Measurements from ENCODE around the gene GIT2. TPM values are rescaled to one million over a fixed set of nuclear protein-coding genes. Genes with fewer than 3 reads are reported as not detected.

Gene GIT2
- total and polyA plus RNA-seq, 2 donors (not counting 1 experiment from before 2014, with no cell fraction given), result 75.2 to 163 TPM

GRCh38 chr12:109905301-109905700 lies 90.9 kb downstream of the GIT2 start:
- no peak overlapping the region for H3K4me3 Mint-ChIP-seq
- Histone ChIP-seq H3K27ac (ENCODE audit: low read length in 2 of 2) (no peak overlapping the region), H3K27me3 (replicated peaks in 1 of 4; ENCODE audit: control extremely low read depth in 1 of 4, control insufficient read depth in 3 of 4, insufficient read depth in 4 of 4, low read length in 3 of 4) (no peaks in the 10 kb centered on the region), H3K9ac (ENCODE audit: low read length) (no peak overlapping the region), H3K36me3 (replicated peaks in 1 of 2; ENCODE audit: control extremely low read depth in 1 of 2, control insufficient read depth in 1 of 2, extremely low read depth in 1 of 2, insufficient read depth in 2 of 2, low read length in 1 of 2) (peaks cover 0 to 62% of the 10 kb centered on the region in 2 experiments), H3K79me2 (ENCODE audit: control insufficient read depth, insufficient read depth, low read length) (peaks cover 20% of the 10 kb centered on the region), H3K4me3 (ENCODE audit: control extremely low read depth in 1 of 5, extremely low read depth in 1 of 5, insufficient read depth in 1 of 5, low read depth in 2 of 5, low read length in 4 of 5) (no peak overlapping the region), H4K20me1 (ENCODE audit: control insufficient read depth, insufficient read depth, low read length, poor library complexity, severe bottlenecking) (no peaks in the 10 kb centered on the region), H2AFZ (ENCODE audit: insufficient read depth, low read depth, low read length, poor library complexity, severe bottlenecking) (no peak overlapping the region), H3K4me1 (ENCODE audit: control insufficient read depth in 2 of 2, insufficient read depth in 2 of 2, low read length in 2 of 2) (peaks cover 10 to 15% of the 10 kb centered on the region in 2 donors), H3K4me2 (replicated peaks; ENCODE audit: low read depth, low read length, poor library complexity, severe bottlenecking) (no peak overlapping the region), H3K9me3 (ENCODE audit: control extremely low read depth in 1 of 3, control insufficient read depth in 2 of 3, insufficient read depth in 1 of 3, low read length in 2 of 3) (no peaks in the 10 kb centered on the region)
- no peaks in the 10 kb centered on the region for H3K27me3 Mint-ChIP-seq
- no peak for DNase-seq
- no peaks in the 10 kb centered on the region for H3K9me3 Mint-ChIP-seq (ENCODE audit: insufficient read depth)
- ChIA-PET POLR2A (no interaction called here), CTCF (no interaction called here)
- no peak for TF ChIP-seq EZH2 (IDR thresholded peaks at IDR 0.05; ENCODE audit: borderline replicate concordance, insufficient read depth, low read depth, low read length, poor library complexity, severe bottlenecking)
- no peak for TF ChIP-seq CTCF (IDR thresholded peaks at IDR 0.05)
- 100% methylated on average over 4 of the region's 10 CpGs for WGBS (ENCODE audit: insufficient coverage)
- intact Hi-C loops (cut with micrococcal nuclease), result no loop called here
- no peak for ATAC-seq (ENCODE audit: low read depth)
- H3K27ac Mint-ChIP-seq, result no peak overlapping the region
- H3K4me1 Mint-ChIP-seq, result peaks cover 16% of the 10 kb centered on the region

DNA sequence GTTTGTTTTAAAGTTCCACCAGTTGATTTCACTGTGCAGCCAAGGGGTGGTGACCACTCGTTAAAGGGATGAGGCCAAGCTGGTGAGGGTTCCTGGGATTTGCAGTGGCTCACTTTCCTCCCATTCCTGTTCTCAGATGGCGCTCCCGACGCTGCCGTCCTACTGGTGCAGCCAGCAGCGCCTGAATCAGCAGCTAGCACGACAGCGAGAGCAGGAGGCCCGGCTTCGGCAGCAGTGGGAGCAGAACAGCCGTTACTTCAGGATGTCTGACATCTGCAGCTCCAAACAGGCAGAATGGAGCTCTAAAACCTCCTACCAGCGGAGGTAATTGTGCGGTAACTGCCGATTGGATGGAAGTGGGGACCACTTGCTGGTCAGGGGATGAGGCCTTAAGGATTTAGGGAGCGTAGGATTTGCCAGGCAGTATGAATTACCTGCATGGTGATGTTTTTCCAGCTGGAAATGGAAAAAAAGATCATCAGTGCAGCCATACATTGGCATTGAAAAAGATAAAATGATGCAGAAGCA lies 93.2 kb downstream of the GIT2 start:
- DNase-seq (no peak), ATAC-seq (ENCODE audit: low read depth) (no peak)
- CTCF ChIA-PET, result interaction anchor here (1.6 kb wide), 1 partner anchor 25 kb away, joined by 4 read pairs; no protein-coding TSS in a partner anchor
- intact Hi-C loops (cut with micrococcal nuclease), result loop anchor here (5.0 kb wide), 1 partner anchor 379 kb away; the partner anchor contains the start of gene ATP2A2
- Histone ChIP-seq H3K4me3 (ENCODE audit: control extremely low read depth in 1 of 5, extremely low read depth in 1 of 5, insufficient read depth in 1 of 5, low read depth in 2 of 5, low read length in 4 of 5) (no peak overlapping the region), H2AFZ (ENCODE audit: insufficient read depth, low read depth, low read length, poor library complexity, severe bottlenecking) (no peak overlapping the region), H3K36me3 (replicated peaks in 1 of 2; ENCODE audit: control extremely low read depth in 1 of 2, control insufficient read depth in 1 of 2, extremely low read depth in 1 of 2, insufficient read depth in 2 of 2, low read length in 1 of 2) (peaks cover 0 to 45% of the 10 kb centered on the region in 2 experiments), H3K4me1 (ENCODE audit: control insufficient read depth in 2 of 2, insufficient read depth in 2 of 2, low read length in 2 of 2) (peaks cover 13 to 24% of the 10 kb centered on the region in 2 donors), H4K20me1 (ENCODE audit: control insufficient read depth, insufficient read depth, low read length, poor library complexity, severe bottlenecking) (no peaks in the 10 kb centered on the region), H3K27ac (ENCODE audit: low read length in 2 of 2) (no peak overlapping the region), H3K9me3 (ENCODE audit: control extremely low read depth in 1 of 3, control insufficient read depth in 2 of 3, insufficient read depth in 1 of 3, low read length in 2 of 3) (no peaks in the 10 kb centered on the region), H3K9ac (ENCODE audit: low read length) (no peak overlapping the region), H3K27me3 (replicated peaks in 1 of 4; ENCODE audit: control extremely low read depth in 1 of 4, control insufficient read depth in 3 of 4, insufficient read depth in 4 of 4, low read length in 3 of 4) (no peaks in the 10 kb centered on the region), H3K79me2 (ENCODE audit: control insufficient read depth, insufficient read depth, low read length) (peaks cover 30% of the 10 kb centered on the region), H3K4me2 (replicated peaks; ENCODE audit: low read depth, low read length, poor library complexity, severe bottlenecking) (no peak overlapping the region)
- Mint-ChIP-seq H3K4me3 (no peak overlapping the region), H3K27me3 (no peaks in the 10 kb centered on the region), H3K9me3 (ENCODE audit: insufficient read depth) (no peaks in the 10 kb centered on the region), H3K27ac (no peak overlapping the region), H3K4me1 (peaks cover 20% of the 10 kb centered on the region)
- POLR2A ChIA-PET, result no interaction called here
- TF ChIP-seq EZH2 (IDR thresholded peaks at IDR 0.05; ENCODE audit: borderline replicate concordance, insufficient read depth, low read depth, low read length, poor library complexity, severe bottlenecking) (no peak), CTCF (IDR thresholded peaks at IDR 0.05) (no peak)
- 97% methylated on average over 14 of the region's 15 CpGs for WGBS (ENCODE audit: insufficient coverage)

All from B cell (primary cell).